Measurements from ENCODE around the gene PWP1. TPM values are rescaled to one million over a fixed set of nuclear protein-coding genes. Genes with fewer than 3 reads are reported as not detected.

The PWP1 gene
- total and polyA plus RNA-seq, 2 of the 4 experiments (the other 2 are of a cell fraction): 143 to 179 TPM

- H3K79me1 ChIP-seq (ENCODE audit: low read depth in 1 of 2, low read length in 2 of 2): no peaks in the 10 kb centered on the region
- no peak overlapping the region for H4K91ac ChIP-seq (ENCODE audit: insufficient read depth, low read depth, low read length)
- H2AK5ac ChIP-seq (ENCODE audit: low read depth, low read length): no peak overlapping the region
- no peaks in the 10 kb centered on the region for H3K4me1 ChIP-seq (ENCODE audit: control insufficient read depth, insufficient read depth, low read length)
- no peak overlapping the region for H3K4ac ChIP-seq (ENCODE audit: low read depth, low read length)
- H3K18ac ChIP-seq (ENCODE audit: low read depth, low read length): no peak overlapping the region
- no peak overlapping the region for H2BK15ac ChIP-seq (ENCODE audit: low read depth, low read length)
- no peak overlapping the region for H3K14ac ChIP-seq (replicated peaks; ENCODE audit: low read depth, low read length)
- H3K36me3 ChIP-seq (ENCODE audit: control insufficient read depth, insufficient read depth, low read length): no peaks in the 10 kb centered on the region
- dilution Hi-C loops (cut with HindIII; ENCODE audit: low sequenced_read_pairs, unreplicated experiment): no loop called here
- no peak overlapping the region for H2BK120ac ChIP-seq (ENCODE audit: low read depth, low read length)
- H2BK5ac ChIP-seq (ENCODE audit: low read depth, low read length, poor library complexity, severe bottlenecking): no peak overlapping the region
- H4K8ac ChIP-seq (ENCODE audit: low read depth in 2 of 2, low read length in 2 of 2): no peak overlapping the region
- no peaks in the 10 kb centered on the region for H3K27me3 ChIP-seq (ENCODE audit: control insufficient read depth, insufficient read depth, low read length)
- no peak overlapping the region for H3K23ac ChIP-seq (ENCODE audit: low read depth, low read length)
- H2AK9ac ChIP-seq (replicated peaks; ENCODE audit: low read depth, low read length, poor library complexity): no peak overlapping the region
- no peak for TF ChIP-seq FOS (IDR thresholded peaks at IDR 0.05; ENCODE audit: low read depth, low read length)
- TF ChIP-seq MXI1 (IDR thresholded peaks at IDR 0.05; ENCODE audit: borderline replicate concordance, low read depth, low read length): no peak
- no peak for TF ChIP-seq POLR2A (IDR thresholded peaks at IDR 0.05; ENCODE audit: low read depth, low read length)
- no peak for TF ChIP-seq BHLHE40 (IDR thresholded peaks at IDR 0.05; ENCODE audit: low read depth, low read length)
- no peak for TF ChIP-seq RFX5 (IDR thresholded peaks at IDR 0.05; ENCODE audit: low read depth, low read length)
- TF ChIP-seq RCOR1 (IDR thresholded peaks at IDR 0.05; ENCODE audit: insufficient replicate concordance, low read length): no peak
- TF ChIP-seq RAD21 (IDR thresholded peaks at IDR 0.05; ENCODE audit: low read length): no peak
- TF ChIP-seq SMC3 (IDR thresholded peaks at IDR 0.05; ENCODE audit: low read depth, low read length): no peak
- TF ChIP-seq CTCF (conservative IDR thresholded peaks at IDR 0.05; ENCODE audit: low read depth, low read length): no peak
- TF ChIP-seq NFE2L2 (IDR thresholded peaks at IDR 0.05; ENCODE audit: low read depth, low read length): no peak
- TF ChIP-seq CHD1 (IDR thresholded peaks at IDR 0.05; ENCODE audit: low read depth, low read length): no peak
- TF ChIP-seq MAZ (IDR thresholded peaks at IDR 0.05; ENCODE audit: borderline replicate concordance, low read depth, low read length): no peak
- TF ChIP-seq USF2 (IDR thresholded peaks at IDR 0.05; ENCODE audit: low read depth, low read length): no peak
- H4K20me1 ChIP-seq (ENCODE audit: insufficient read depth, low read length): no peaks in the 10 kb centered on the region
- H3K4me3 ChIP-seq (ENCODE audit: insufficient read depth, low read depth, low read length): no peak overlapping the region
- ATAC-seq (ENCODE audit: low read depth) (no peak), DNase-seq (no peak)
- H2AFZ ChIP-seq (replicated peaks; ENCODE audit: low read length, poor library complexity): no peak overlapping the region
- no peaks in the 10 kb centered on the region for H3K9me1 ChIP-seq (ENCODE audit: insufficient read depth, low read length)
- POLR2A ChIA-PET (ENCODE audit: unreplicated experiment): no interaction called here
- no peak overlapping the region for H3K27ac ChIP-seq (ENCODE audit: insufficient read depth, low read length)
- H3K9ac ChIP-seq (ENCODE audit: low read depth, low read length): no peak overlapping the region
- WGBS, 2 experiments (ENCODE audit: extremely low coverage in 2 of 2, insufficient read length in 1 of 2): no CpG with 5 or more reads among the region's 2 CpGs
- H4K5ac ChIP-seq (ENCODE audit: low read depth, low read length): no peak overlapping the region
- intact Hi-C loops (cut with micrococcal nuclease): no loop called here
- in situ Hi-C loops (cut with MboI; ENCODE audit: low sequenced_read_pairs): no loop called here
- no peak overlapping the region for H2BK20ac ChIP-seq (ENCODE audit: low read depth, low read length)
- H3K9me3 ChIP-seq (ENCODE audit: control insufficient read depth, insufficient read depth, low read length): no peaks in the 10 kb centered on the region
- no peak overlapping the region for H3K56ac ChIP-seq (ENCODE audit: extremely low read depth, insufficient read depth, low read length)
- CTCF ChIA-PET: no interaction called here
- H3K4me2 ChIP-seq (ENCODE audit: low read depth, low read length): no peak overlapping the region
- BruUV-seq (replicated peaks): no TSS peak
Observed at GRCh38 chr12:107653519-107653918, 32.1 kb upstream of the PWP1 start.

All from IMR-90 (cell line).